Measurements from ENCODE around the gene RIF1. TPM values are rescaled to one million over a fixed set of nuclear protein-coding genes. Genes with fewer than 3 reads are reported as not detected.

Gene RIF1, protein sequence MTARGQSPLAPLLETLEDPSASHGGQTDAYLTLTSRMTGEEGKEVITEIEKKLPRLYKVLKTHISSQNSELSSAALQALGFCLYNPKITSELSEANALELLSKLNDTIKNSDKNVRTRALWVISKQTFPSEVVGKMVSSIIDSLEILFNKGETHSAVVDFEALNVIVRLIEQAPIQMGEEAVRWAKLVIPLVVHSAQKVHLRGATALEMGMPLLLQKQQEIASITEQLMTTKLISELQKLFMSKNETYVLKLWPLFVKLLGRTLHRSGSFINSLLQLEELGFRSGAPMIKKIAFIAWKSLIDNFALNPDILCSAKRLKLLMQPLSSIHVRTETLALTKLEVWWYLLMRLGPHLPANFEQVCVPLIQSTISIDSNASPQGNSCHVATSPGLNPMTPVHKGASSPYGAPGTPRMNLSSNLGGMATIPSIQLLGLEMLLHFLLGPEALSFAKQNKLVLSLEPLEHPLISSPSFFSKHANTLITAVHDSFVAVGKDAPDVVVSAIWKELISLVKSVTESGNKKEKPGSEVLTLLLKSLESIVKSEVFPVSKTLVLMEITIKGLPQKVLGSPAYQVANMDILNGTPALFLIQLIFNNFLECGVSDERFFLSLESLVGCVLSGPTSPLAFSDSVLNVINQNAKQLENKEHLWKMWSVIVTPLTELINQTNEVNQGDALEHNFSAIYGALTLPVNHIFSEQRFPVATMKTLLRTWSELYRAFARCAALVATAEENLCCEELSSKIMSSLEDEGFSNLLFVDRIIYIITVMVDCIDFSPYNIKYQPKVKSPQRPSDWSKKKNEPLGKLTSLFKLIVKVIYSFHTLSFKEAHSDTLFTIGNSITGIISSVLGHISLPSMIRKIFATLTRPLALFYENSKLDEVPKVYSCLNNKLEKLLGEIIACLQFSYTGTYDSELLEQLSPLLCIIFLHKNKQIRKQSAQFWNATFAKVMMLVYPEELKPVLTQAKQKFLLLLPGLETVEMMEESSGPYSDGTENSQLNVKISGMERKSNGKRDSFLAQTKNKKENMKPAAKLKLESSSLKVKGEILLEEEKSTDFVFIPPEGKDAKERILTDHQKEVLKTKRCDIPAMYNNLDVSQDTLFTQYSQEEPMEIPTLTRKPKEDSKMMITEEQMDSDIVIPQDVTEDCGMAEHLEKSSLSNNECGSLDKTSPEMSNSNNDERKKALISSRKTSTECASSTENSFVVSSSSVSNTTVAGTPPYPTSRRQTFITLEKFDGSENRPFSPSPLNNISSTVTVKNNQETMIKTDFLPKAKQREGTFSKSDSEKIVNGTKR (N-terminal part only)
- total RNA-seq = 56.8 and 62.7 TPM in 2 replicates

GRCh38 chr2:151409601-151410484, at the start of gene RIF1:
Gene RIF1, plus strand, starts transcription at chr2:151409902. Its CDS starts 522 bp downstream, at chr2:151410424.
- intact Hi-C loops (cut with micrococcal nuclease) = loop anchor here (1.0 to 2.0 kb wide), 9 partner anchors 13 to 1823 kb away; partner anchors contain the start of genes ARL5A, MMADHC, NMI and PRPF40A

DNA sequence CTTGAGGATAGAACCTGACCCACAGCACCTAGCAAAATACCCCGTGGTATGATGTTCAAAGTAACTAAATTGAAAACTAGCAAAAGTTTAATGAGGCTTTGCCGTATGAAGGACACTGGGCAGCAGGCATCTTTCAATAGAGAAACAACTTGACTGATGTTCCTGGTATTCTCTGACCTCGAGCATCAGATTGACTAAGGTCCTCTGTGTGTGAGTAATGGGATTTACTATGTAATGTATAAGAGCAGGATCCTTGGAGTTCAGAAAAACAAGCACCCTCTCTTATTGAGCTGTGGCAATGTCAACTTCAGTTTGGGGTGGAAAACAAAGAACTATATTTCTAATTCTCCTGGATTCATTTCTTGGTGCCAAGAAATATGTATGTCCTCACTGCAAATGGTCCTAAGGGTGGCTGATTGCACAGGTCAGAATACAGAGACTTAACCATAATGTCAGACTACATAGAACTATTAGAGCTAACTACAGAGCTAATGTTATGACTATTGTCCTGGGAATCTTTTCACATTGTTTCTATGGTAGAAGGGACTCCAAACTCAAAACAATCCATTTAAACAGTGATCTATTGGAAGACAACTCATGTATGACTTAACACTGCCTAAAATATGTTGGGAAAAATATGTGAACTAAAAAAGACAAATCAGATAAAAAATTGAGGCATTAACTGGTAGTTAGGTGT, 47.9 kb upstream of the RIF1 start:
- intact Hi-C loops (cut with micrococcal nuclease) = loop anchor here (1.0 kb wide), 1 partner anchor 12 kb away; no protein-coding TSS in a partner anchor

DNA sequence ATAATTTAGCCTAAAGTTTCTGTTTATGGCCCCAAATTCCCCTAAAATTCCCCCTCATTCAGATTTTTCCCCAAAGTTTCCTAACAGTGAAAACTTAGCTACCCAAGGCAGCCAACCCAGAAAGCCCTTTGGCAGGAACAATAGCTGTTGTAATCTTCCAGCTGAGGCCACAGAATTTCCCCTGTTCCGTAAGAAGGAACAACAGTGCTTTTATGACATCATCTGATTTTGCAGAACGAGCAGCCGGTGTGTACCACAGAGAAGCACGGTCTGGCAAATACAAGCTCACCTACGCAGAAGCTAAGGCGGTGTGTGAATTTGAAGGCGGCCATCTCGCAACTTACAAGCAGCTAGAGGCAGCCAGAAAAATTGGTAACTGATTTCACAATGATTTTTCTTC, 46.0 kb upstream of the RIF1 start:
- intact Hi-C loops (cut with micrococcal nuclease) = no loop called here

GRCh38 chr2:151367571-151367970, 42.1 kb upstream of the RIF1 start:
- intact Hi-C loops (cut with micrococcal nuclease) = no loop called here

GRCh38 chr2:151374436-151374835, 35.3 kb upstream of the RIF1 start:
- intact Hi-C loops (cut with micrococcal nuclease) = no loop called here

DNA sequence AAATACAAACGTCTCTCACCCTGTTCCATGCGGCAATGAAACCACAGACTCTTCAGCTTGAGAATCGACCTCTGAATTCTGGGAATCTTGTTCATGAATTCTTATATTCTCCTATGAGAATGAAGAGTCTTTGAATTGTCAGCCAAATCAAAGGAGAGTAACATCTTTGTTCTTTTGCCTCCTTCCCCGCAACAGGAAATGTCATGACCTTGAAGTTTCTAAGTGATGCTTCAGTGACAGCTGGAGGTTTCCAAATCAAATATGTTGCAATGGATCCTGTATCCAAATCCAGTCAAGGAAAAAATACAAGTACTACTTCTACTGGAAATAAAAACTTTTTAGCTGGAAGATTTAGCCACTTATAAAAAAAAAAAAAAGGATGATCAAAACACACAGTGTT, 30.5 kb upstream of the RIF1 start:
- intact Hi-C loops (cut with micrococcal nuclease) = no loop called here

DNA sequence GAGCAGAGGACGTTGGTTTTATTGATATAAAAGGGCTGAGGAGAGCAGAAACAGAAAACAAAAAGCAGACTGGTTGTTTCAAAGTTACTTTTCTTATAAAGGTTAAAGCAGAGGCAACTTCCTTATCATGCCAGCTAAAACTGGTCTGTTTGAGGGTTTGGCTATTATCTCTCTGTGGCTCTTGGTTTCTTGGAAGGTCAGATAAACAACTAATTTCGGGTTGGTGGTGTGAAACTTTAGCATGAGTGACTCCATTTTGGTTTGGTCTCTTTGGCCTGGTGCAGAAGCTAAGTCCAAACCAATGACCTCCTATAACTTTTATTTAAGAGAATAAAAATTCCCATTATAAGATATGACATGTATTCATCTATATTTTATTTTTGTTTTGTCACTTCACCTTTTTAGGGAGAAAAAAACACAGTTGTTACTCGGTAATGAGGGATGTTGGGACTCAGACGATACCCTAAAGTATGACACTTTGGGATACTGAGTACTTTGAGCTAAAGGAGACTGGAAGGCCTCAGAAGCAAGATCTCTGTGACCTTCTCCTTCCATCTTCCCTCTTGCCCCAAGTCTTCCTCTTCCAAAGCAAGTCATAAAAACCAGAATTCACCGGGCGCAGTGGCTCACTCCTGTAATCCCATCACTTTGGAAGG, 29.0 kb upstream of the RIF1 start:
- intact Hi-C loops (cut with micrococcal nuclease) = no loop called here

GRCh38 chr2:151381266-151381665, 28.4 kb upstream of the RIF1 start:
- intact Hi-C loops (cut with micrococcal nuclease) = no loop called here

DNA sequence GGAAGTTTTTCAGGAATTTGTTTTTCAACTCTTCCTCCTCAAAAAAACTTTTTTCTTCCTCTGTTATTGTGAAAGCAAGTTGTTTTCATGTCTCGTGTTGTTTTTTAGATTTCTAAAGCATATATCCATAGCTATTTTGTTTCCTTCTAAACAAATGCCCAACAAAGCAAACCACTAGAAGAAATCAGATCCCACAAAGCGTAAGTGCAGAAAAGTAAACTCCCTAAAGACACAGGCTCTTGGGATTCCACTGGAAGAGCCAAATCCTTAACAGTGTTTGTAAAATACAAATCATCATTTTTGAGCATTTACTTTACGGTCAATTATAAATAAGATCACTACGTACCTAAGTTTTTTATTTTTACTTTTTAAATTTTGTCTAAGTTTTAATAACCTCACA, 21.7 kb upstream of the RIF1 start:
- intact Hi-C loops (cut with micrococcal nuclease) = no loop called here

DNA sequence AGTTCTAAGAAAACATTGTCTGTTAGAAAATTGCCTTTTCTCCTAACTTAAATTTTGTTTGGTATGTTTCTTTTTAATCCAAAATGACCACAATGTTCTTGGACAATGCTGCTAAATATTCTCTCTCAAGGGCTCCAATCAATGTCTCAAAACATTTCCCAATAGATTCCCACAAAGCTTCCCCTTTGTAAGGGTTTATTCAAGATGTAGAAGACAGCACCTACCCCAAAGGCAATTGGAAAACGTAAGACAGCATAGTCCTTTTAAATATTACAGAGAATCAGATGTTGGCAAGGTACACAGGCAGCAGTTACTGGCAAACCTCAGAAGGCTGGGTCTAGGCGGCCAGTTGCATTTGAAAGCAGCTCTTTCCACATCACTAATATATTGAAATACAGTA, 18.3 kb upstream of the RIF1 start:
- intact Hi-C loops (cut with micrococcal nuclease) = no loop called here

DNA sequence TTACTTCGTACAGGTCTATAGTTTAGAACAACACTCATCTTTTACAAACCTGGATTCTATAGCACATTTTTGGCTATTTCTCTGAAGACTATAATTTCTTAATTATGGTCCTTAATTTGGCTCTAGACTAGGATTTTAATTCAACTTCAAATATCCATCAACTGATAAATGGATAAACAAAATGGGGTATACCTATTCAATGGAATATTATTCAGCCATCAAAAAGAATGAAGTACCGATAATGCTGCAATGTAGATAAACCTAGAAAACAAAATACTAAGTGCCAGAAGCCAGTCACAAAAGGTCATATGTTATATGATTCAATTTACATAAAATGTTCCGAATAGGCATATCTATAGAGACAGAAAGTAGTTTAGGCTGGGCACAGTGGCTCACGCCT, 15.2 kb upstream of the RIF1 start:
- intact Hi-C loops (cut with micrococcal nuclease) = no loop called here

DNA sequence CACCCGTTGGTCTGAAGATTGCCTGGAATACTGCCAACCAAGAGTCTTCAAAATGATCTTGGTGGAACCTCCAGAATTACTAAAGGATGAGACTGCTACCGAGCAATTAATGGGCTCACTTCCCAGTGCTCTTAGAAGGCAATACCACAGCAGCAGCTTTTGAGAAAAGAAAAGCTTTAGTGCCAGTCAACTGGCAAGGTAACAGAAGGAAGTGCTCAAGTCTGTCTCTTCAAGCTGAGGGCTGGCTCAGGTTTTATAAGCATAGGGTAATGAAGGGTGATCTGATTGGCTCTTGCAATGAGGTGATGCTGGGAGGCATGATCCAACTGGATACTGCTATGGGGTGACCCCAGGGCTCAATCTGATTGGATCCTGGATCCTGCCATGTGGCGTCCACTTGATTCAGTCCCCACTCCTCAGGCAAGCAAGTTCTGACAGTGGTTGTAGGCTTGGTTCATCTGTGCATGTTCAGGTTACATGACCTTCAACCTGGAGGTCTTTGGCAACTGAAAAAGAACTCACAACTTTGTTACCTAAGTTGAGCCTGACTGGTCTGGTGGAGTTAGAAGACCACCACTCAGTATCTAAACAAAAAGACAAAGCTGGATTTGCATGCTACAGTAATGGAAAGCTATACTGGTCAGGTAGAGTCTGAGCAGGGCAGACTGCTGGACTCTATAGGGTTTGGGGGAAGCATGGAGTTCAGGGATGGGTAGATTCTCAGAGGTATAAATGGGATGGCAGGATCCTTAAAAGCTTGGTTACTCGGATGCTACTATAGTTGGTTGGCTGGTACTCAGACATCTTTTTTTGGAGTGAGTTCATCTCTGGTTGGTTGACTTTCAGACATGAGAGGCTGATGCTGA, 14.0 kb upstream of the RIF1 start:
- intact Hi-C loops (cut with micrococcal nuclease) = no loop called here

DNA sequence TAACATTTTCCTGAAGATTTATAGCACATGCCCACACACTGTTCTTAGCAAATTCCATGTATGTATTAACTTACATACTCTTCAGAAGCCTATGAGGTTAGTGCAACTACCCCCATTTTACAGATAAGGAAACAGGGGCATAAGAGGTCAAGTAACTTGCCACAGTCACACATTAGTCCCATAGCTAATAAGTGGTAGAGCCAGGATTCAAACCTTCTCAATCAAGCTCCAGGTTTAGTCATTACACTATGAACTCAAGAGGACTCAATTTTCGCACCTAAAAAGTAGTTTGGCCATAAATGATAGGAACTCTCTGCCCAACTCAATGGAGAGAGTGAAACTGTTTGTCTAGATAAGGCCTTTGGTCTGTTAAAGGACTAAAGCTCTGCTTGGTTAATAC, 9.7 kb upstream of the RIF1 start:
- intact Hi-C loops (cut with micrococcal nuclease) = no loop called here

- intact Hi-C loops (cut with micrococcal nuclease) = no loop called here
Measured at GRCh38 chr2:151401149-151401548, 8.6 kb upstream of the RIF1 start.

DNA sequence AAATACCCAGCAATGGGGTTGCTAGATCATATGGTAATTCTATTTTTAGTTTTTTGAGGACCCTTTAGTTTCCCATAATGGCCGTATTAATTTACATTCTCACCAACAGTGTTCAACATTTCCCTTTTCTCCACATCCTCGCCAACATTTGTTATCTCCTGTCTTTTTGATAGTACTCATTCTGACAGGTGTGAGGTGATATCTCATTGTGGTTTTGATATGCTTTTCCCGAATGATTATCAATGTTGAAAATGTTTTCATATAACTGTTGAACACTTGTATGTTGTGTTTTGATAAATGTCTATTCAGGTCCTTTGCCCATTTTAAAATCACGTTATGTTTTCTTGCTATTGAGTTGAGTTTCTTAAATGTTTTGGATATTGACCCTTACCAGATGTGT, 5.8 kb upstream of the RIF1 start:
- intact Hi-C loops (cut with micrococcal nuclease) = no loop called here

GRCh38 chr2:151405376-151405775, 4.3 kb upstream of the RIF1 start:
- intact Hi-C loops (cut with micrococcal nuclease) = no loop called here

DNA sequence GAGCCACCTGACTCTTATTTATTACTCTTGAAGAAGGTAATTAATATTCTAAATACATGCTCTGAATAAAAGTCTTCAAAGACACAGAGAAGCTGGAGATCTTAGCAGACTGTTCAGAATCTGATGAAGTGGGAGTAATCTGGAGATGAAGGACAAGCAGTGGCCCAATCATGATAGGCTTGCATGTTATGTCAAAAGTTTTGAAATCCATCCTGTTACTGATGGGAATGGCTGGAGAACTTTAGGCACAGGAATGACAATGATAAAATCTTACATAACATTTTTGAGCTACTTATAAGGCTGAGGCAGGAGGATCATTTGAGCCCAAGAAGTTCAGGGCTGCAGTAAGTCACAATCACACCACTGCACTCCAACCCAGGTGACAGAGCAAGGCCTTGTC, 2.4 kb upstream of the RIF1 start:
- intact Hi-C loops (cut with micrococcal nuclease) = no loop called here

Measured in T-helper 1 cell treated with Interleukin-12 subunit alpha and Interleukin-12 subunit beta and Interleukin-4 antibody, amounts not matched to agents 30 ng/mL and 1 ng/mL, for 36 hours (primary cell).